Lung (tissue), 12 donors: ENCODE data around the gene ATP1A1. TPM values are rescaled to one million over a fixed set of nuclear protein-coding genes. Genes with fewer than 3 reads are reported as not detected.

Source experiments
- ATAC-seq: fragments of 200-7000 bp; cut with Tn5 transposase; one replicate; pipeline ENCODE4 v1.9.1; 2020; ENCODE audit warnings: moderate number of reproducible peaks; ENCODE audit not compliant: insufficient read depth, low FRiP score
- DNase-seq, 3 donors: peaks; one replicate each; pipeline ENCODE4 v3.0.0-alpha.2; 2013 to 2017
- H3K27ac ChIP-seq, 2 donors: one replicate each; pipeline ENCODE4 v1.5.1; 2013; ENCODE audit warnings: mild to moderate bottlenecking in 2 of 2, moderate library complexity in 2 of 2, control low read depth in 1 of 2, inconsistent platforms in 1 of 2, low read depth in 1 of 2, low read length in 1 of 2
- H3K27me3 ChIP-seq, 3 donors: one replicate each; pipeline ENCODE4 v1.5.1; 2013; ENCODE audit warnings: low read length in 2 of 3; ENCODE audit not compliant: control insufficient read depth in 3 of 3, insufficient read depth in 3 of 3
- H3K36me3 ChIP-seq, 4 donors: one replicate each; pipeline ENCODE4 v1.5.1; 2013; ENCODE audit warnings: low read length in 4 of 4, mild to moderate bottlenecking in 1 of 4, moderate library complexity in 1 of 4; ENCODE audit not compliant: control insufficient read depth in 4 of 4, insufficient read depth in 4 of 4
- H3K4me1 ChIP-seq, 5 donors: one replicate each; pipeline ENCODE4 v1.5.1; 2013; ENCODE audit warnings: low read length in 5 of 5, mild to moderate bottlenecking in 2 of 5, moderate library complexity in 1 of 5; ENCODE audit not compliant: control insufficient read depth in 5 of 5, insufficient read depth in 5 of 5
- H3K4me3 ChIP-seq: one replicate; pipeline ENCODE4 v1.5.1; 2013; ENCODE audit warnings: mild to moderate bottlenecking, control low read depth, moderate library complexity
- H3K9ac ChIP-seq, 2 donors: one replicate each; pipeline ENCODE4 v1.5.1; 2013; ENCODE audit warnings: low read length in 2 of 2, control low read depth in 1 of 2; ENCODE audit not compliant: insufficient read depth in 1 of 2
- H3K9me3 ChIP-seq, 4 donors: one replicate each; pipeline ENCODE4 v1.5.1; 2013; ENCODE audit warnings: low read length in 3 of 4, mild to moderate bottlenecking in 1 of 4, moderate library complexity in 1 of 4; ENCODE audit not compliant: control insufficient read depth in 4 of 4, insufficient read depth in 3 of 4
- WGBS, 2 donors: extraction: QIAGEN DNeasy Blood & Tissue Kit; methylation state at CpG; one replicate each; pipeline ENCODE4 v1.1.7; 2013; 5-methylcytosine and 5-hydroxymethylcytosine counted together
- polyA plus RNA-seq, 2 donors: library from polyadenylated mRNA; stranded (reverse); fragments of 200-250 nt; gene quantifications; one replicate each; pipeline ENCODE4 v1.2.1, GENCODE V29; 2013
- total RNA-seq, 2 donors: library from RNA; depleted of rRNA in 1 of 2; stranded (reverse); fragments of >200 nt in 1 of 2; gene quantifications; one replicate each; pipeline ENCODE4 v1.2.1, GENCODE V29; 2014 to 2021
- TF ChIP-seq, protein P1 (sequence below): IDR thresholded peaks from 2 replicates; pipeline ENCODE4 v1.5.1; 2012; ENCODE audit warnings: mild to moderate bottlenecking; ENCODE audit errors: control extremely low read depth, extremely low read depth
- donor health status: control.
- donor health status: control.
- donor health status: Bipolar disorder and iron deficiency.
- donor health status: healthy.
- donor health status: DM: yes; HTN: yes; CAD: no.

ATP1A1 gene
- total and polyA plus RNA-seq, 4 donors = 320 to 715 (median 612) TPM

- Histone ChIP-seq H3K4me1 (no peaks in the 10 kb centered on the region), H3K9ac (no peak overlapping the region)
Measured at GRCh38 chr1:116347696-116348095, 25.3 kb upstream of the ATP1A1 start.

GRCh38 chr1:116350097-116350645 lies 22.9 kb upstream of the ATP1A1 start:
- no peak for DNase-seq
- 94 to 95% methylated on average over 2 of the region's 2 CpGs for WGBS, 2 donors
- no peak overlapping the region for H3K4me3 ChIP-seq
- H3K36me3 ChIP-seq = no peaks in the 10 kb centered on the region
- no peak for ATAC-seq
- no peaks in the 10 kb centered on the region for H3K9me3 ChIP-seq
- peaks cover 0 to 2% (median 0%) of the 10 kb centered on the region in 3 donors for H3K27me3 ChIP-seq
- no peak overlapping the region for H3K9ac ChIP-seq
- H3K27ac ChIP-seq = no peak overlapping the region
- no peaks in the 10 kb centered on the region for H3K4me1 ChIP-seq
- TF ChIP-seq, protein P1, sequence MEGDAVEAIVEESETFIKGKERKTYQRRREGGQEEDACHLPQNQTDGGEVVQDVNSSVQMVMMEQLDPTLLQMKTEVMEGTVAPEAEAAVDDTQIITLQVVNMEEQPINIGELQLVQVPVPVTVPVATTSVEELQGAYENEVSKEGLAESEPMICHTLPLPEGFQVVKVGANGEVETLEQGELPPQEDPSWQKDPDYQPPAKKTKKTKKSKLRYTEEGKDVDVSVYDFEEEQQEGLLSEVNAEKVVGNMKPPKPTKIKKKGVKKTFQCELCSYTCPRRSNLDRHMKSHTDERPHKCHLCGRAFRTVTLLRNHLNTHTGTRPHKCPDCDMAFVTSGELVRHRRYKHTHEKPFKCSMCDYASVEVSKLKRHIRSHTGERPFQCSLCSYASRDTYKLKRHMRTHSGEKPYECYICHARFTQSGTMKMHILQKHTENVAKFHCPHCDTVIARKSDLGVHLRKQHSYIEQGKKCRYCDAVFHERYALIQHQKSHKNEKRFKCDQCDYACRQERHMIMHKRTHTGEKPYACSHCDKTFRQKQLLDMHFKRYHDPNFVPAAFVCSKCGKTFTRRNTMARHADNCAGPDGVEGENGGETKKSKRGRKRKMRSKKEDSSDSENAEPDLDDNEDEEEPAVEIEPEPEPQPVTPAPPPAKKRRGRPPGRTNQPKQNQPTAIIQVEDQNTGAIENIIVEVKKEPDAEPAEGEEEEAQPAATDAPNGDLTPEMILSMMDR = no peak

More at GRCh38 chr1:116347696-116348095, 25.3 kb upstream of the ATP1A1 start:
- ATAC-seq (no peak), DNase-seq (no peak)
- H3K4me3 ChIP-seq = no peak overlapping the region
- no peaks in the 10 kb centered on the region for H3K9me3 ChIP-seq
- peaks cover 0 to 2% (median 0%) of the 10 kb centered on the region in 3 donors for H3K27me3 ChIP-seq
- WGBS, 2 donors = 91 to 93% methylated on average over 2 of the region's 2 CpGs
- no peak overlapping the region for H3K27ac ChIP-seq
- TF ChIP-seq, protein P1 = no peak
- H3K36me3 ChIP-seq = no peaks in the 10 kb centered on the region

- Histone ChIP-seq H3K36me3 (no peaks in the 10 kb centered on the region), H3K9me3 (no peaks in the 10 kb centered on the region), H3K27ac (no peak overlapping the region), H3K27me3 (peaks cover 0 to 2% (median 0%) of the 10 kb centered on the region in 3 donors), H3K4me1 (no peaks in the 10 kb centered on the region), H3K4me3 (no peak overlapping the region), H3K9ac (no peak overlapping the region)
- DNase-seq (no peak), ATAC-seq (no peak)
- TF ChIP-seq, protein P1 = no peak
- 83 to 87% methylated on average over 4 of the region's 4 CpGs for WGBS, 2 donors
Measured at GRCh38 chr1:116351914-116352313, 21.1 kb upstream of the ATP1A1 start.

DNA sequence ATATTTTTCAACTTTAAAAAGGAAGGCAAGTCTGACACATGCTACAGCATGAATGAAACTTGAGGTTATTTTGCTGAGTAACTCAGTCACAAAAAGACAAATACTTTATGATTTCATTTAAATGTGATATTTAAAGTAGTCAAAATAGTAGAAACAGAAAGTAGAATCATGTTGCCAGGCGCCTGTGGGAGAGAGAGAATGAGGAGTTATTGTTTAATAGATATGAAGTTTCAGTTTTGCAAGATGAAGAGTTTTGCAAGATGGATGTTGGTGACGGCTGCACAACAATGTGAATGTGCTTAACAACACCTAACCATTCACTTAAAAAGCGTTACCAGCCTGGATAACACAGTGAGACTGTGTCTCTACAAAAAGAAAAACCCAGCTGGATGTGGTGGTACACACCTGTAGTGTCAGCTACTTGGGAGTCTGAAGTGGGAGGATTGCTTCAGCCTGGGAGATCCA lies 20.7 kb upstream of the ATP1A1 start:
- TF ChIP-seq, protein P1 = no peak
- ATAC-seq (no peak), DNase-seq (no peak)
- WGBS, 2 donors = 76 to 77% methylated on average over 3 of the region's 3 CpGs
- H3K9me3 ChIP-seq = no peaks in the 10 kb centered on the region
- peaks cover 0 to 2% (median 0%) of the 10 kb centered on the region in 3 donors for H3K27me3 ChIP-seq
- H3K27ac ChIP-seq = no peak overlapping the region
- H3K36me3 ChIP-seq = no peaks in the 10 kb centered on the region
- no peak overlapping the region for H3K4me3 ChIP-seq
- no peaks in the 10 kb centered on the region for H3K4me1 ChIP-seq
- no peak overlapping the region for H3K9ac ChIP-seq
